K562 treated with DMSO at 1 percent for 4 hours (cell line): Measurements from ENCODE around the gene DOHH. TPM values are rescaled to one million over a fixed set of nuclear protein-coding genes. Genes with fewer than 3 reads are reported as not detected.

Source experiments
- total RNA-seq: library from RNA; unstranded; fragments of 300-600 nt; gene quantifications from 2 replicates; pipeline ENCODE4 v1.2.3, GENCODE V29; 2022; ENCODE audit not compliant: insufficient read depth

DOHH gene
- 30.2 and 36.7 TPM in 2 replicates for total RNA-seq

GRCh38 chr19:3500429-3501101 is at the start of gene DOHH:
Gene DOHH, minus strand, starts transcription at chr19:3500674. Its CDS starts 3,860 bp downstream, at chr19:3496814.

GRCh38 chr19:3538965-3539755 is 38.7 kb upstream of the DOHH start, which contains the start of gene TEKTIP1:
Gene TEKTIP1, plus strand, starts transcription at chr19:3539174. Its CDS starts 4 bp downstream, at chr19:3539178.

GRCh38 chr19:3505598-3506383 is 5.3 kb upstream of the DOHH start, which contains the start of gene FZR1:
Gene FZR1, plus strand, starts transcription at chr19:3506311. Its CDS starts 16,679 bp downstream, at chr19:3522990.

GRCh38 chr19:3483226-3483628 is 17.2 kb downstream of the DOHH start, which contains the start of gene SMIM44:
Gene SMIM44, minus strand, starts transcription at chr19:3483441. Its CDS starts 38 bp downstream, at chr19:3483403.

GRCh38 chr19:3480383-3481091 is 19.9 kb downstream of the DOHH start, which contains the start of gene SMIM24:
Gene SMIM24, minus strand, starts transcription at chr19:3480525. Its CDS starts 62 bp downstream, at chr19:3480463.

Other genes starting within 250 kb of the DOHH start
- 17.6 and 29.3 TPM in 2 replicates for gene NFIC, start 134.1 kb downstream of the DOHH start, total RNA-seq
- 3.9 TPM in 1 of 2 replicates, not detected in the other for gene SMIM24, start 20.1 kb downstream of the DOHH start, total RNA-seq
- gene SMIM44, start 17.2 kb downstream of the DOHH start, total RNA-seq, result not detected in 2 replicates
- 25.3 and 28.9 TPM in 2 replicates for gene FZR1, start 5.6 kb upstream of the DOHH start, total RNA-seq
- gene TEKTIP1, start 38.5 kb upstream of the DOHH start, total RNA-seq, result 1.8 TPM in 1 of 2 replicates, not detected in the other
- 103 and 121 TPM in 2 replicates for gene MFSD12, start 56.9 kb upstream of the DOHH start, total RNA-seq
- 203 and 207 TPM in 2 replicates for gene HMG20B, start 72.3 kb upstream of the DOHH start, total RNA-seq
- gene GIPC3, start 84.8 kb upstream of the DOHH start, total RNA-seq, result 7.8 and 8.1 TPM in 2 replicates
- gene TBXA2R, start 106.2 kb upstream of the DOHH start, total RNA-seq, result 5.1 and 5.5 TPM in 2 replicates
- gene CACTIN, start 126.1 kb upstream of the DOHH start, total RNA-seq, result 36.4 and 36.5 TPM in 2 replicates
- gene PIP5K1C, start 199.8 kb upstream of the DOHH start, total RNA-seq, result 25.7 and 37.2 TPM in 2 replicates
- 4.9 and 6.5 TPM in 2 replicates for gene TJP3, start 207.7 kb upstream of the DOHH start, total RNA-seq